Measurements from ENCODE around the gene MYL3.

The MYL3 gene

DNA sequence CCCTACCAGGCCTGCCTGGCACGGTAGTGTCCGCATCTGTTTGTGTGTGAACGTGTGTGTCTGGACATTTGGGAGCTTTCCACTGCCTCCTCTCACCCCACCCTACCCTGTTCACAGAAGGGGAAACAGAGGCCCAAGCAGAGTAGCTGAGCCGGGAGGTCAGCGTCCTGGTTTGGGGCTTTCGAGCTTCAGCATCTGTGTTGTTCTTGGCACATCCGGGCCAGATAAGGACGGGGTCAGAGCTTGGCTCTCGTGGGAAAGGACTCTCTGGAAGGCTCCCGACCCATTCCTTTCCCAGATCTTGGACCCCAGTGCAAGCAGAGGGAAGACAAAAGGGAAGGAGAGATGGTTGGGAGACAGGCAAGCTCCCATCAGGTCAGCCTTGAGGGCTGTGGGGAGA, 8.0 kb upstream of the MYL3 start:
- H3K9me3 ChIP-seq (ENCODE audit: control insufficient read depth, insufficient read depth, low read length) = no peaks in the 10 kb centered on the region
- H3K9me2 ChIP-seq (replicated peaks; ENCODE audit: control insufficient read depth, low read length) = no peaks in the 10 kb centered on the region
- H4K20me1 ChIP-seq (ENCODE audit: control insufficient read depth, insufficient read depth, low read depth, low read length) = no peaks in the 10 kb centered on the region
- H3K4me2 ChIP-seq (ENCODE audit: low read length) = no peak overlapping the region
- no peak overlapping the region for H3K4me3 ChIP-seq (ENCODE audit: low read length)
- no peaks in the 10 kb centered on the region for H3F3A ChIP-seq (ENCODE audit: control insufficient read depth, insufficient read depth)
- no peaks in the 10 kb centered on the region for H3K36me3 ChIP-seq (ENCODE audit: control insufficient read depth, low read length)
- H3K27ac ChIP-seq (ENCODE audit: low read depth, low read length) = no peak overlapping the region
- no peaks in the 10 kb centered on the region for H3K79me2 ChIP-seq (ENCODE audit: control insufficient read depth, low read length)
- TF ChIP-seq, protein P1, sequence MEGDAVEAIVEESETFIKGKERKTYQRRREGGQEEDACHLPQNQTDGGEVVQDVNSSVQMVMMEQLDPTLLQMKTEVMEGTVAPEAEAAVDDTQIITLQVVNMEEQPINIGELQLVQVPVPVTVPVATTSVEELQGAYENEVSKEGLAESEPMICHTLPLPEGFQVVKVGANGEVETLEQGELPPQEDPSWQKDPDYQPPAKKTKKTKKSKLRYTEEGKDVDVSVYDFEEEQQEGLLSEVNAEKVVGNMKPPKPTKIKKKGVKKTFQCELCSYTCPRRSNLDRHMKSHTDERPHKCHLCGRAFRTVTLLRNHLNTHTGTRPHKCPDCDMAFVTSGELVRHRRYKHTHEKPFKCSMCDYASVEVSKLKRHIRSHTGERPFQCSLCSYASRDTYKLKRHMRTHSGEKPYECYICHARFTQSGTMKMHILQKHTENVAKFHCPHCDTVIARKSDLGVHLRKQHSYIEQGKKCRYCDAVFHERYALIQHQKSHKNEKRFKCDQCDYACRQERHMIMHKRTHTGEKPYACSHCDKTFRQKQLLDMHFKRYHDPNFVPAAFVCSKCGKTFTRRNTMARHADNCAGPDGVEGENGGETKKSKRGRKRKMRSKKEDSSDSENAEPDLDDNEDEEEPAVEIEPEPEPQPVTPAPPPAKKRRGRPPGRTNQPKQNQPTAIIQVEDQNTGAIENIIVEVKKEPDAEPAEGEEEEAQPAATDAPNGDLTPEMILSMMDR (IDR thresholded peaks at IDR 0.05; ENCODE audit: low read depth, low read length, poor library complexity, severe bottlenecking) = no peak
- no peak for TF ChIP-seq EZH2phosphoT487 (IDR thresholded peaks at IDR 0.05; ENCODE audit: borderline replicate concordance, low read length)
- peaks cover 33% of the 10 kb centered on the region for H3K27me3 ChIP-seq (ENCODE audit: control insufficient read depth, low read length)
- peaks cover 21% of the 10 kb centered on the region for H3K4me1 ChIP-seq (ENCODE audit: control insufficient read depth, low read length)

DNA sequence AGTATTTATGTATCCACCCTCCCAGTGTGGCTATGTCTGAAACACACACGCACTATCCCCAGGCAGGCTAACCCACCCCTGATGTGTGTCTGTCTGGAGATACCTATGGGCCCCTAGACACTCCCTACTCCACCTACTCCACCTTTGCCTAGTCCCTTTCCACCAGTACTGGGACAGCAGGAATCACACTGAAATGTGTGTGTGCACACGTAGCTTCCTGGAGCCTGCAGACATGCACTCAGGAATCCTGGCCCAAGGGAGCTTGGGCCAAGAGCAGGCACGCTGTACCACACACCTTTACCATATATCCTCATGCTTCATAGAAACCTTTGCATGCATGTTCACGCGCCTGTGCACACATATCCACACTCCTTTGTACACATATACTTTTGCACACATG, 7.4 kb upstream of the MYL3 start:
- Histone ChIP-seq H3F3A (ENCODE audit: control insufficient read depth, insufficient read depth) (no peaks in the 10 kb centered on the region), H4K20me1 (ENCODE audit: control insufficient read depth, insufficient read depth, low read depth, low read length) (no peaks in the 10 kb centered on the region), H3K9me3 (ENCODE audit: control insufficient read depth, insufficient read depth, low read length) (no peaks in the 10 kb centered on the region), H3K27ac (ENCODE audit: low read depth, low read length) (no peak overlapping the region), H3K4me2 (ENCODE audit: low read length) (no peak overlapping the region), H3K79me2 (ENCODE audit: control insufficient read depth, low read length) (no peaks in the 10 kb centered on the region), H3K36me3 (ENCODE audit: control insufficient read depth, low read length) (no peaks in the 10 kb centered on the region), H3K4me1 (ENCODE audit: control insufficient read depth, low read length) (peaks cover 21% of the 10 kb centered on the region), H3K27me3 (ENCODE audit: control insufficient read depth, low read length) (peaks cover 33% of the 10 kb centered on the region), H3K4me3 (ENCODE audit: low read length) (no peak overlapping the region), H3K9me2 (replicated peaks; ENCODE audit: control insufficient read depth, low read length) (no peaks in the 10 kb centered on the region)
- no peak for TF ChIP-seq EZH2phosphoT487 (IDR thresholded peaks at IDR 0.05; ENCODE audit: borderline replicate concordance, low read length)
- TF ChIP-seq, protein P1 (IDR thresholded peaks at IDR 0.05; ENCODE audit: low read depth, low read length, poor library complexity, severe bottlenecking) = no peak

DNA sequence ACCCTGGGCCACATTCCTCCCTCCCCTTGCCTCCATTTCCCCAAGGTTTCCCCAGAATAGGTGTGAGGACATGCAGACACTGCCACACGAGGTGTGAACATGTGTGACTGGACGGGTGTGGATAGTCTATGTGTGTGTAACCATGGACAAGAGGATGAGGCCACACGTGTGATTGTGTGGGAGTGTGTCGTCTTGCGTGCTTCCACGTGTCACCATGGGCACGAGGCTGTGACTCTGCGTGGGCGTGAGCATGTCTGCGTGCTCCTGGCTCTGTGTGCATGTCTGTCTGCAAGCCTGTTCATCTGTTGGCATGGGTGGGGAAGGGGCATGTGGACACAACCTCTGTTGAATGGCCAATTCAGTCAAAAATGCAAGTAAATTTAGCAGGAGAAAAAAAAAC, 6.2 kb upstream of the MYL3 start:
- Histone ChIP-seq H3K79me2 (ENCODE audit: control insufficient read depth, low read length) (no peaks in the 10 kb centered on the region), H3K9me3 (ENCODE audit: control insufficient read depth, insufficient read depth, low read length) (no peaks in the 10 kb centered on the region), H3K36me3 (ENCODE audit: control insufficient read depth, low read length) (no peaks in the 10 kb centered on the region), H3K27me3 (ENCODE audit: control insufficient read depth, low read length) (peaks cover 33% of the 10 kb centered on the region), H3K4me2 (ENCODE audit: low read length) (no peak overlapping the region), H3K9me2 (replicated peaks; ENCODE audit: control insufficient read depth, low read length) (no peaks in the 10 kb centered on the region), H3F3A (ENCODE audit: control insufficient read depth, insufficient read depth) (no peaks in the 10 kb centered on the region), H3K27ac (ENCODE audit: low read depth, low read length) (no peak overlapping the region), H4K20me1 (ENCODE audit: control insufficient read depth, insufficient read depth, low read depth, low read length) (no peaks in the 10 kb centered on the region), H3K4me3 (ENCODE audit: low read length) (no peak overlapping the region), H3K4me1 (ENCODE audit: control insufficient read depth, low read length) (peaks cover 18% of the 10 kb centered on the region)
- TF ChIP-seq, protein P1 (IDR thresholded peaks at IDR 0.05; ENCODE audit: low read depth, low read length, poor library complexity, severe bottlenecking) = no peak
- TF ChIP-seq EZH2phosphoT487 (IDR thresholded peaks at IDR 0.05; ENCODE audit: borderline replicate concordance, low read length) = no peak

DNA sequence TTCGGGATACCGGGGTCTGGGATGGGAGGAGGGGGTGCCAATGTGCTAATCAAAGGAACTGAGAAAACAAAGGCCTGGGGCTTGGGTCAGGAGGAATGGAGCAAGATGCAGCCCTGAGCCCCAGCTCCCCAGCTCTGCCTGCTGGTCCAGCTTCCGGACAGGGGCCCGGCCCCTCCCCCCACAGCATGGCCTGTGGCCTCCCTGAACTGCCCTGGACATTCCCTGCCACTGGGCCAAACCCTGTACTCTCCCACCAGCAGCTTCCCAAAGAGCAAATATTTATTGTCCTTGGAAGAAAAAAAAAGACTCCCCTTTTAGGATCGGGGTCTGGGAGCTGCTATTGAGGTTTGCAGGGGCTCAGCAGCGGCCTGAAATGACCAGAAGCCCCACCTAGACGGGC, 5.7 kb upstream of the MYL3 start:
- Histone ChIP-seq H4K20me1 (ENCODE audit: control insufficient read depth, insufficient read depth, low read depth, low read length) (no peaks in the 10 kb centered on the region), H3K36me3 (ENCODE audit: control insufficient read depth, low read length) (no peaks in the 10 kb centered on the region), H3K4me1 (ENCODE audit: control insufficient read depth, low read length) (peaks cover 13% of the 10 kb centered on the region), H3K79me2 (ENCODE audit: control insufficient read depth, low read length) (no peaks in the 10 kb centered on the region), H3K9me2 (replicated peaks; ENCODE audit: control insufficient read depth, low read length) (no peaks in the 10 kb centered on the region), H3K9me3 (ENCODE audit: control insufficient read depth, insufficient read depth, low read length) (no peaks in the 10 kb centered on the region), H3K4me2 (ENCODE audit: low read length) (no peak overlapping the region), H3K27me3 (ENCODE audit: control insufficient read depth, low read length) (peaks cover 33% of the 10 kb centered on the region), H3F3A (ENCODE audit: control insufficient read depth, insufficient read depth) (no peaks in the 10 kb centered on the region), H3K4me3 (ENCODE audit: low read length) (no peak overlapping the region), H3K27ac (ENCODE audit: low read depth, low read length) (no peak overlapping the region)
- TF ChIP-seq, protein P1 (IDR thresholded peaks at IDR 0.05; ENCODE audit: low read depth, low read length, poor library complexity, severe bottlenecking) = no peak
- TF ChIP-seq EZH2phosphoT487 (IDR thresholded peaks at IDR 0.05; ENCODE audit: borderline replicate concordance, low read length) = no peak

Data from DOHH2 (cell line).